GM12873 (cell line): ENCODE measurements around the gene EEF1AKMT4.

Source experiments
- CTCF ChIP-seq: IDR thresholded peaks from 2 replicates; pipeline ENCODE4 v1.5.1; 2012; ENCODE audit warnings: low read depth, mild to moderate bottlenecking, moderate library complexity, low read length, control low read depth; ENCODE audit not compliant: insufficient read depth; ENCODE audit errors: missing control alignments

EEF1AKMT4 gene

DNA sequence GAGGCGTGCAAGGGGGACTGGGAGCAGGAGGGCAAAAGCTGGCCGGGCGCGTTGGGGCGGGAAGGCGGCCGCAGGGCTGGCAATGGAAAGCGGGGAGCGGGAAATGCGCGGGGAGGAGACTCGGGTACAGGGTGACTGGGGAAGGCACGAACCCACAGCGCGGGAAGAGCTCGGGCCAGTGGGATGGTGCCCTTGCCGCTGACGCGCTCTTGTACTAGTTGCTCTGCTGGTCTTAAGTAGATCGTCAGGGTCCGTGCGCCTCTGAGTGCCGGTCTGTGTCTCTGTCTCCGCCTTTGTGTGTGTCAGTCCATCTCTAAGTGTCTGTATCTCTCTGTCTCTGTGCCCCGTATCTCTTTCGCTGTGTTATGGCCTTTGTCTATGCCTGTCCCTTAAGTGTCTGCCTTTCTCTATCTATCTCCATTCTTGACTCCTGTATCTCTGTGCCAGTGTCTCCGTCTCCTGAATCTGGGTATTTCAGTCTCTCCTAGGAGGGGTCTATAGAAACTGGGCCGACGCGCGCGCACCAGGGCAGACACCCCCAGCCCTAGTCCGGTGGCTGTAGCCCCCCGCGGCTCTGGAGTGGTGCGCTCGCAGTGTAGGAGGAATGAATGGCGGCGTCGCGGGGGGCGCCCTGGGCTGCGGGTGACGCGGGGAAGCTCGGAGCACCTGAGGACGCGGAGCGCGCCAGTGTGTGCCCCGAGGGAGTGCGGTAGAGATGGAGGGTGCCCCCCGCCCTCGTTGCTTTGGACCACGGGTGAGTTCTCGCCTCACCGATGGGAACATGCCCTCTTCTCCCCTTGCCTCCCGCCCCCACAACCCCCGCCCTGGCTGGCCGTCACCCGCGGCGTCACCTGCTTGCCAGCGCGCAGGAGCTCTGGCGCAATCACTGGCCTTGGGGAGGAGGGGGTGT is 12.6 kb downstream of the EEF1AKMT4 start:
- no peak for TF ChIP-seq CTCF

DNA sequence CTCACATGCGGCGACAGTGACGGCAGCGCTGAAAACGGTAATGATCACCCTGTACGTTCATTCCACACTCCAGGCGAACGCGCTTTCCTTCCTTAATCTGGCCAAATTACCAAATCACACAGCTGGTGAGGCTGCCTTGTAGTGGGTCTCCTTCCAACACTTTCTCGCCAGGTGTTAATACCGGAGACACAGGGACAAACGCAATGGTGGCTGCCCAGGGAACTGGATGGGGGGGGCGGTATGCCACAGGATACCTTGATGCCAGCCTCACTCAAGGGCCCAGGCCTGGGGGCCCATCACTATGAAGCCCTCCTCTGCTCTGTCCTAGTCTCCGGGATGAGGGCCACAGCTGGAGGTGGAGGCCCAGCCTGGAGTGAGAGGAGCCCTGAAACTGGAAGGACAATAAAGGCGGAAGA is 13.3 kb downstream of the EEF1AKMT4 start:
- TF ChIP-seq CTCF: no peak

DNA sequence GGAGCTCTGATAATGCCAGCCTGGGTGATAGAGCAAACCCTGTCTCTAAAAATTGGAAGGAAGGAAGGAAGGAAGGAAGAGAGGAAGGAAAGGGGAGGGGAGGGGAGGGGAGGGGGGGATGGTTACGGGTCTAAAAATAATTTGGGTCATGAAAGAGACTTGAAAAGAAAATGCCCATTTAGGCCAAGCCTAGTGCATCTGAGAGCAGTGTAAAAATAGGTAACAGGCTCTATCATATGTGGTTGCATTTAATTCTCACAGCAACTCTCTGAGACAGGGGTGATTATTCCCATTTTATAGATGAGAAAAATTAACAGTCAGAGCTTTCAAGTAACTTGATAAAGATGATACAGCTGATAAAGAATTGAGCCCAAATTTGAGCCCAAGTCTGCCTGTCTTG is 22.8 kb downstream of the EEF1AKMT4 start:
- no peak for TF ChIP-seq CTCF

GRCh38 chr3:184275381-184275701 is 25.9 kb downstream of the EEF1AKMT4 start:
- no peak for TF ChIP-seq CTCF

DNA sequence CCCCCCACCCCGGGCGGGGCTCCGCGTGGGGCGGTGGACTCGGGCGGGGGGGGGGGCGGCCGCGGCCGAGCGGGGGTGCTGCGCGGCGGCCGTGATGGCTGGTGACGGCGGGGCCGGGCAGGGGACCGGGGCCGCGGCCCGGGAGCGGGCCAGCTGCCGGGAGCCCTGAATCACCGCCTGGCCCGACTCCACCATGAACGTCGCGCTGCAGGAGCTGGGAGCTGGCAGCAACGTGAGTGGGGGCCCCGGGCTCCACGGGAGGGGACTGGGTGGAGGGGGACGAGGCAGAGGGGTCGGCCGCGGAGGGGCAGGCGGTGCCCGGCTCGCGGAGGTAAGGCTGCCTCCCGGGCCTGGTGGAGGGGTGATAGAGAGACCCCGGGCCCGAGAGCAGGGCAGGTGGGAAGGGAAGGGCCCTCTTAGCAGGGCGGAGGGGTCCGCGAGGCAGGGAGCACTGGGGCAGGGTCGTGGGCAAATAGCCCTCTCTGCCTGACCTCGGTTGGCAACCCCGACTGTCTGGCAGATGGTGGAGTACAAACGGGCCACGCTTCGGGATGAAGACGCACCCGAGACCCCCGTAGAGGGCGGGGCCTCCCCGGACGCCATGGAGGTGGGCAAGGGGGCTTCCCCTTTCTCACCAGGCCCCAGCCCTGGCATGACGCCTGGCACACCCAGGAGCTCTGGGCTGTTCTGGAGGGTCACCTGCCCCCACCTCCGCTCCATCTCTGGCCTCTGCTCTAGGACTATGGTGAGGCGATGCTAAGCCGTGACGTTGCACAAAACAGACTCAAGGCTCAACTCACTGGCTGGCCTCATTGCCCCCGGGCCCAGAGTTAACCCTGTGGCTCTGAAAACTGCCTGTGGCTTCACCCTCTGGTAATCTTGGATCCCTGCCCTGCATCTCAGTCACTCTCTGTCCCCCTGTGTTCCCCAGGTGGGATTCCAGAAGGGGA is 26.8 kb downstream of the EEF1AKMT4 start, which contains the start of gene ECE2:
TSS of gene ECE2 (plus strand) at position 62 of the 950 bp plus-strand sequence. CDS start at position 194, 132 bp downstream.
- no peak for TF ChIP-seq CTCF

- no peak for TF ChIP-seq CTCF
These were observed 27.9 kb downstream of the EEF1AKMT4 start for GRCh38 chr3:184277366-184277765.

DNA sequence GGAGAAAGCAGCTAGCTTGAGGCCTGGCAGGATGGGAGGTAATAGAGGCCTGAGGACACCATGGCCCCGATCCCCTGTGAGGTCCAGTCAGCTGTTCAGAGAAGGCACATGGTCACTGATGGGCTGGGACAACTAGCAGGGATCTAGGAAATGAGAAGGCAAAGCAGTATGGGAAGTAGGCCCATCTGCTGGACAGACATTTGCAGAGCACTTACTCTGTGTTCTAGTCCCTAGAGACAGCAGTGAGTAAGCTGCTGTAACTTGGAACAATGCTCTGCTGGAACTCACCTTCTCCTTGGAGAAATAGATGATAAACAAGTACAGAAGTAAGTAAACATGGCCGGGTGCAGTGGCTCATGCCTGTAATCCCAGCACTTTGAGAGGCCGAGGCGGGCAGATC is 33.5 kb downstream of the EEF1AKMT4 start:
- no peak for TF ChIP-seq CTCF
